HG03103 (cell line): ENCODE results near the gene CIART.
"Not testable (repeated sequence)": the region's sequence is repeated elsewhere in the genome, so short reads cannot be mapped to it uniquely, and the experiment has no call there.

ENCODE experiments used
- ATAC-seq: cut with Tn5 transposase; IDR thresholded peaks from one replicate; pipeline ENCODE4 v1.9.1; 2021; ENCODE audit warnings: low read depth; ENCODE audit not compliant: unreplicated experiment

Gene CIART

DNA sequence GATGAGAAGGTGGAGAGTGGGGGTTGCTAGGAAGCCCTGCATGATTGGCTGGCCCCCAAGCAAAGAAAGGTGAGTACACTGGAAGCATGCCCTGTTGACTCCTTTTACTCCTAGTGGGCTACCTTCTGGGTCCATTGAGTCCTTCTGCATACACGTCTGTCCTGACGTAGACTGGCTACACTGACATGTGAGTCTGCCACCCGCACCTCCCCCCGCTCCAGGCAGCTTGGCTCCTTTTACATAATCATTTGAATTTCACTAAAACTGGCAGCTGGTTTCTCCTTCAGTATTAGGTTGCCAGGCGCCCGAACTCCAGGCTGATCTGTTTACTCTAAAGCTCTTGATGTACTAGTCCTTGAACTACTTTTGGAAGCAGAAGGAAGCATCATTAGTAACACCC, 20.0 kb downstream of the CIART start:
- no peak for ATAC-seq

GRCh38 chr1:150302902-150303301, 20.5 kb downstream of the CIART start:
- ATAC-seq: no peak

DNA sequence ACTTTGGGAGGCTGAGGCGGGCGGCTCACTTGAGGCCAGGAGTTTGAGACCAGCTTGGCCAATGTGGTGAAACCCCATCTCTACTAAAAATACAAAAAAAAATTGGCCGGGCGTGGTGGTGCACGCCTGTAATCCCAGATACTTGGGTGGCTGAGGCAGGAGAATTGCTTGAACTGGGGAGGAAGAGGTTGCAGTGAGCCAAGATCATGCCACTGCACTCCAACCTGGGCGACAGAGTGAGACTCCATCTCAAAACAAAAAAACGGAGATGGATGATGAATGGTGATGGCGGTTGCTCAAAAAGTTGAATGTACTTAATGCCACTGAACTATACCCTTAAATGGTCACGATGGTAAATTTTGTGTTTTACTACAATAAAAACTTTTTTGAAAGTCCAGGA, 26.2 kb downstream of the CIART start:
- ATAC-seq: not testable (repeated sequence)

DNA sequence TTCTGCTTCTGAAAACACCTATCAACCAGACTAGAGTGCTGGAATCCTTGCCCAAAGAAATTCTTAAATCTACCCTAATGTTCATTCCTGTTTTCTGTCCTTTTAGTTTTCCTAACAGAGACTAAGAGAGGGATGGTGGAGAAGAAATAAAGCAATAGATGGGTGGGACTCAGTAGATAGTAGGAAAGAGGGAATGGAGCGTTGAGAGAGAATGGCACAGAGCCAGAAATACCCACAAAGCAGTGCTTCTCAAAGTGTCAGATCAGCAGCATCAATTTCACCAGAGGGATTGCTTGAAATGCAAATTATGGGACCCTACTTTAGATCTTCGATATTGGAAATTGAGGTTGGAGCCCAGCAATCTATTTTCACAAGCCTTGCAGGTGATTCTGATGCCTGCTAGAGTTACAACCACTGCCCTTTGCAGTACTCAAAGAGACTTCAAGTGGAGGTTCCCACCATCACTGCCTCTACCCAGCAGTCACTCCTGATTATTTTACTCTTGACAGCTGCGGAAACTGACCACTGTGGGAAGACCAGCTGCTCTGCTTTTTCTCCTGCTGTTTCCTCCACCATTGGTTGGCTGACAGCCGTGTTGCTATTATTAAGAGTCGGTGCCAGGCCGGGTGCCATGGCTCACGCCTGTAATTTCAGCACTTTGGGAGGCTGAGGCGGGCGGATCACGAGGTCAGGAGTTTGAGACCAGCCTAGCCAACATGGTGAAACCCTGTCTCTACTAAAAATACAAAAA, 27.6 kb downstream of the CIART start:
- no peak for ATAC-seq

GRCh38 chr1:150311762-150312161, 29.4 kb downstream of the CIART start:
- ATAC-seq: no peak

DNA sequence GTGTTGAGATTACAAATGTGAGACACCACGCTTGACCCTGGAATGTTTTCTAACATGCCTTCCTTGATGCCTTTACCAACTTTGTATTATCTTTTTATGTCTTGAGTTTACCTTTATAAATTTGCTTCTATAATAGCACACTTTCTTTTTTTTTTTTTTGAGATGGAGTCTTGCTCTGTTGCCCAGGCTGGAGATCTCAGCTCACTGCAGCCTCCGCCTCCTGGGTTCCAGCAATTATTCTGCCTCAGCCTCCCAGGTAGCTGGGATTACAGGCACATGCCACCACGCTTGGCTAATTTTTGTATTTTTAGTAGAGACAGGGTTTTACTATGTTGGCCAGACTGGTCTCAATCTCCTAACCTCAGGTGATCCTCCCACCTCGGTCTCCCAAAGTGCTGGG, 32.3 kb downstream of the CIART start:
- not testable (repeated sequence) for ATAC-seq

DNA sequence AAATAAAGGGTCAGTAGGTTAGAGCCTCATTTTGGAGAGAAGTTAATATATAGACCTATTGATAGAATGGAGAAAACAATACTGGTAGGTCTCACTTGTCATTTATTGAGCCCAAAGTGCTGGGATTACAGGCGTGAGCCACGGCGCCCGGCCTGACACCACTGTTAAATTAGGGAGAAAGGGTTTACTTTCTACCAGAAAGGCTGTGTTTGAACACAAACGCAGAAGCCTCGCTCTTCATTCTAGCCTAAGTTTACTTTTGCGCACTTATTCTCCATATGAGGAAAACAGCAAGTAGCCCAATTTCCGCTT, 38.3 kb downstream of the CIART start:
- no peak for ATAC-seq

DNA sequence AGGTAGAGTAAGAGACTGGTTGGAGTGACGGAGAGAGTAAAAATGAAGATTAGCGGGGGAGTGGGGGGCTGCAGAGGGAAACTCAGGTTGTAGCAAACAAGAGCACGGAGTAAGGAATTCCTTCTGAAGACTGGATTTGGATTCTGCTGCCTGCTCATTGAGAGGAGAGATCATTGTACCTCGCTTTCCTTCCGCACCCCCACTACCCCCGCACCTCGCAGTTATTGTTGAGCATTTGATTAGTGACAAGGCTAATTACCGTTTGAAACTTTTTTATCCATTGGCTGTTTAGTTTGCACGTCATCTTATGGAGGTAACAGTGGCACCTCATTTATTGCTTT, 39.4 kb downstream of the CIART start:
- ATAC-seq: no peak

GRCh38 chr1:150322310-150322709, 40.0 kb downstream of the CIART start:
- ATAC-seq: no peak

GRCh38 chr1:150332651-150333290, 50.4 kb downstream of the CIART start:
- ATAC-seq: no peak
